Stomach (tissue), 9 donors: ENCODE data around the gene GSAP. TPM values are rescaled to one million over a fixed set of nuclear protein-coding genes. Genes with fewer than 3 reads are reported as not detected.
A peak's percentile ranks its signal among the peaks of the same experiment; 100 is the strongest.

ENCODE experiments used
- DNase-seq, 2 donors: peaks; one replicate each; pipeline versions ENCODE4 v3.0.0 to v3.0.0-alpha.2; 2013 to 2019
- H3K27ac ChIP-seq, 5 donors: fragments of 200-600 bp in 4 of 5; sonication (generic) in 4 of 5; one replicate each; pipeline ENCODE4 v1.5.1; 2013 to 2019; ENCODE audit warnings: mild to moderate bottlenecking in 1 of 5, moderate library complexity in 1 of 5
- H3K27me3 ChIP-seq, 3 donors: fragments of 200-600 bp; sonication (generic); one replicate each; pipeline ENCODE4 v1.5.1; 2017 to 2019; ENCODE audit warnings: mixed run types in 1 of 3
- H3K36me3 ChIP-seq, 4 donors: fragments of 200-600 bp; sonication (generic); 1 replicate in 3 of 4; 2 replicates in 1 of 4; pipeline ENCODE4 v1.5.1; 2016 to 2019
- H3K4me1 ChIP-seq, 4 donors: fragments of 200-600 bp; sonication (generic); one replicate each; pipeline ENCODE4 v1.5.1; 2016 to 2019
- H3K4me3 ChIP-seq, 4 donors: fragments of 200-600 bp; sonication (generic) in 3 of 4; one replicate each; pipeline ENCODE4 v1.5.1; 2016 to 2019; ENCODE audit warnings: mild to moderate bottlenecking in 1 of 4
- H3K9me3 ChIP-seq, 4 donors: fragments of 200-600 bp; sonication (generic); one replicate each; pipeline ENCODE4 v1.5.1; 2016 to 2019
- EP300 ChIP-seq: sonication (generic); formaldehyde crosslinking; IDR thresholded peaks from one replicate; pipeline ENCODE4 v1.6.1; 2017; ENCODE audit warnings: antibody characterized with exemption
- POLR2A ChIP-seq, 4 donors: fragments of 450-650 bp; IDR thresholded peaks; one replicate each; pipeline ENCODE4 v1.6.1; 2016; ENCODE audit warnings: antibody characterized with exemption in 4 of 4, control low read depth in 2 of 4, mild to moderate bottlenecking in 1 of 4, moderate library complexity in 1 of 4
- POLR2AphosphoS5 ChIP-seq, 3 donors: sonication (generic); formaldehyde crosslinking; IDR thresholded peaks; one replicate each; pipeline ENCODE4 v1.6.1; 2016; ENCODE audit warnings: antibody characterized with exemption in 3 of 3
- WGBS, 5 donors: extraction: QIAGEN DNeasy Blood & Tissue Kit in 3 of 5; methylation state at CpG; one replicate each; pipeline versions ENCODE4 v1.1.5 to v1.1.7; 2013 to 2018; 5-methylcytosine and 5-hydroxymethylcytosine counted together
- intact Hi-C: fragments of 100-400 bp; cut with DNase I; formaldehyde crosslinking; loops from one replicate; pipeline ENCODE4 v1.15.1; 2023; ENCODE audit warnings: low total_unique reads
- polyA plus RNA-seq, 3 donors: library from polyadenylated mRNA; stranded (reverse); fragments of 200-250 nt; gene quantifications; one replicate each; pipeline ENCODE4 v1.2.3, GENCODE V29; 2013
- total RNA-seq, 5 donors: library from RNA; depleted of rRNA; stranded (reverse); fragments of >200 nt; gene quantifications; one replicate each; pipeline versions ENCODE4 v1.1.0 to v1.2.3, GENCODE V29; 2014 to 2016
- TF ChIP-seq, protein P1 (sequence below), 7 experiments: fragments of 450-650 bp in 4 of 7; fragments of 200-600 bp in 3 of 7; sonication (generic) in 3 of 7; IDR thresholded peaks; one replicate each; pipeline ENCODE4 v1.5.1; 2016 to 2019; ENCODE audit warnings: antibody characterized with exemption in 7 of 7, control low read depth in 2 of 7, mild to moderate bottlenecking in 1 of 7
- donor health status: healthy with polysubstance abuse.
- donor health status: Bipolar disorder and iron deficiency.
- donor health status: healthy.

The GSAP gene
- total and polyA plus RNA-seq, 8 donors = 3.5 to 52.1 (median 15.9) TPM

GRCh38 chr7:77416621-77417371, 647 bp upstream of the GSAP start:
- H3K36me3 ChIP-seq = no peaks in the 10 kb centered on the region
- intact Hi-C loops = no loop called here
- peaks cover 17 to 43% (median 24%) of the 10 kb centered on the region in 4 donors for H3K4me1 ChIP-seq
- no peak for TF ChIP-seq POLR2AphosphoS5 (IDR thresholded peaks at IDR 0.05)
- TF ChIP-seq EP300 = no peak
- TF ChIP-seq, protein P1, sequence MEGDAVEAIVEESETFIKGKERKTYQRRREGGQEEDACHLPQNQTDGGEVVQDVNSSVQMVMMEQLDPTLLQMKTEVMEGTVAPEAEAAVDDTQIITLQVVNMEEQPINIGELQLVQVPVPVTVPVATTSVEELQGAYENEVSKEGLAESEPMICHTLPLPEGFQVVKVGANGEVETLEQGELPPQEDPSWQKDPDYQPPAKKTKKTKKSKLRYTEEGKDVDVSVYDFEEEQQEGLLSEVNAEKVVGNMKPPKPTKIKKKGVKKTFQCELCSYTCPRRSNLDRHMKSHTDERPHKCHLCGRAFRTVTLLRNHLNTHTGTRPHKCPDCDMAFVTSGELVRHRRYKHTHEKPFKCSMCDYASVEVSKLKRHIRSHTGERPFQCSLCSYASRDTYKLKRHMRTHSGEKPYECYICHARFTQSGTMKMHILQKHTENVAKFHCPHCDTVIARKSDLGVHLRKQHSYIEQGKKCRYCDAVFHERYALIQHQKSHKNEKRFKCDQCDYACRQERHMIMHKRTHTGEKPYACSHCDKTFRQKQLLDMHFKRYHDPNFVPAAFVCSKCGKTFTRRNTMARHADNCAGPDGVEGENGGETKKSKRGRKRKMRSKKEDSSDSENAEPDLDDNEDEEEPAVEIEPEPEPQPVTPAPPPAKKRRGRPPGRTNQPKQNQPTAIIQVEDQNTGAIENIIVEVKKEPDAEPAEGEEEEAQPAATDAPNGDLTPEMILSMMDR (IDR thresholded peaks at IDR 0.05) = no peak
- no peak for TF ChIP-seq POLR2A (IDR thresholded peaks at IDR 0.05)
- DNase-seq = no peak
- no peaks in the 10 kb centered on the region for H3K27me3 ChIP-seq
- peak overlapping the region; percentile 73 to 90 (median 82) for H3K4me3 ChIP-seq
- WGBS, 5 donors = 37 to 58% (median 45%) methylated on average over 15 to 20 of the region's 20 CpGs
- H3K9me3 ChIP-seq = no peaks in the 10 kb centered on the region
- H3K27ac ChIP-seq = peak overlapping the region; percentile 92 to 96 (median 93)

DNA sequence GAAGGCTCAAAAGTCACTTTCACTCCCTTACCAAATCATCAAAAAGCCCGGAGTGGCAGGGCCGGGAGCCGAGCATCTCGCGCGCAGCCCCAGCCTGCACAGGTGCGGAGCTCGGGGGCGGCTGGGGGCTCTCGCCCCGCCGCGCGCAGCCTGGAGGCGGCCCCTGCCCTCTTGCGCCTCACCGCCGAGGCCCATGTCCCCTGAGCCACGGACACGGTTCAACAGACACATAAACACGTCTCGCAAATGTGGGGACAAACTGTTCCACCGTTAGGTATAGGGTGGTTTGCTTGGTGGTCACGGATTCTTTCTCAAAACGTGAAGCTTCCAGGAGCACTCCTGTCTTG, 700 bp downstream of the GSAP start:
- H3K9me3 ChIP-seq = no peaks in the 10 kb centered on the region
- WGBS, 5 donors = 0 to 2% (median 1%) methylated on average over 14 to 25 of the region's 25 CpGs
- peak overlapping the region; percentile 92 to 96 (median 93) for H3K27ac ChIP-seq
- H3K4me1 ChIP-seq = peaks cover 17 to 56% (median 26%) of the 10 kb centered on the region in 4 donors
- H3K36me3 ChIP-seq = no peaks in the 10 kb centered on the region
- H3K27me3 ChIP-seq = no peaks in the 10 kb centered on the region
- TF ChIP-seq EP300 = no peak
- TF ChIP-seq POLR2AphosphoS5 (IDR thresholded peaks at IDR 0.05) = peak in 1 of 3 donors; percentile 3
- intact Hi-C loops = no loop called here
- H3K4me3 ChIP-seq = peak overlapping the region; percentile 73 to 90 (median 82)
- DNase-seq = peak; percentile 33 to 62

GRCh38 chr7:77413861-77414424, 2.2 kb downstream of the GSAP start:
- peaks cover 31 to 71% (median 39%) of the 10 kb centered on the region in 4 donors for H3K4me1 ChIP-seq
- no peaks in the 10 kb centered on the region for H3K36me3 ChIP-seq
- H3K9me3 ChIP-seq = no peaks in the 10 kb centered on the region
- TF ChIP-seq EP300 = no peak
- TF ChIP-seq, protein P1 (IDR thresholded peaks at IDR 0.05) = no peak
- TF ChIP-seq POLR2AphosphoS5 (IDR thresholded peaks at IDR 0.05) = no peak
- TF ChIP-seq POLR2A (IDR thresholded peaks at IDR 0.05) = no peak
- no peaks in the 10 kb centered on the region for H3K27me3 ChIP-seq
- peak overlapping the region in 4 of 5 donors; percentile 31 to 96 (median 51) for H3K27ac ChIP-seq
- no peak overlapping the region for H3K4me3 ChIP-seq
- DNase-seq = no peak
- intact Hi-C loops = no loop called here

GRCh38 chr7:77413128-77413527, 3.0 kb downstream of the GSAP start:
- Histone ChIP-seq H3K36me3 (no peaks in the 10 kb centered on the region), H3K9me3 (no peaks in the 10 kb centered on the region), H3K4me1 (peaks cover 33 to 73% (median 42%) of the 10 kb centered on the region in 4 donors), H3K27ac (peak overlapping the region in 4 of 5 donors; percentile 10 to 96 (median 46)), H3K4me3 (no peak overlapping the region), H3K27me3 (no peaks in the 10 kb centered on the region)
- TF ChIP-seq, protein P1 (IDR thresholded peaks at IDR 0.05) = no peak
- TF ChIP-seq POLR2A (IDR thresholded peaks at IDR 0.05) (no peak), EP300 (no peak), POLR2AphosphoS5 (IDR thresholded peaks at IDR 0.05) (no peak)
- 58 to 75% (median 64%) methylated on average over 4 of the region's 4 CpGs for WGBS, 5 donors
- intact Hi-C loops = no loop called here
- no peak for DNase-seq
